Liver (tissue), 3 donors: ENCODE data around the gene DDX42.

ENCODE experiments used
- ATF3 ChIP-seq: IDR thresholded peaks from 2 replicates; pipeline ENCODE4 v1.6.1; 2016; ENCODE audit warnings: antibody characterized with exemption
- CTCF ChIP-seq: fragments of 150-350 bp; IDR thresholded peaks from 2 replicates; pipeline ENCODE4 v1.5.1; 2017; ENCODE audit warnings: improper control_type of control experiment, low read depth, low read length; ENCODE audit not compliant: missing input control
- EGR1 ChIP-seq, 2 donors: IDR thresholded peaks; 2 replicates each; pipeline ENCODE4 v1.6.1; 2016 to 2018; ENCODE audit warnings: antibody characterized with exemption in 2 of 2, low read depth in 2 of 2
- FOXA1 ChIP-seq: IDR thresholded peaks from 2 replicates; pipeline ENCODE4 v1.6.1; 2016; ENCODE audit warnings: antibody characterized with exemption
- GABPA ChIP-seq, 2 donors: IDR thresholded peaks in 1 of 2; conservative IDR thresholded peaks in 1 of 2; 2 replicates each; pipeline ENCODE4 v1.6.1; 2016; ENCODE audit warnings: antibody characterized with exemption in 2 of 2, mild to moderate bottlenecking in 1 of 2, moderate library complexity in 1 of 2
- JUND ChIP-seq, 2 donors: IDR thresholded peaks; 2 replicates each; pipeline ENCODE4 v1.6.1; 2016; ENCODE audit warnings: antibody characterized with exemption in 2 of 2
- MAX ChIP-seq: IDR thresholded peaks from 2 replicates; pipeline ENCODE4 v1.6.1; 2016; ENCODE audit warnings: antibody characterized with exemption
- NR2F2 ChIP-seq: IDR thresholded peaks from 2 replicates; pipeline ENCODE4 v1.6.1; 2016; ENCODE audit warnings: antibody characterized with exemption
- RAD21 ChIP-seq, 2 donors: IDR thresholded peaks; 2 replicates each; pipeline ENCODE4 v1.6.1; 2016; ENCODE audit warnings: antibody characterized with exemption in 2 of 2, mild to moderate bottlenecking in 2 of 2
- REST ChIP-seq: IDR thresholded peaks from 2 replicates; pipeline ENCODE4 v1.6.1; 2016; ENCODE audit warnings: antibody characterized with exemption, mild to moderate bottlenecking
- RXRA ChIP-seq, 2 donors: IDR thresholded peaks; 2 replicates each; pipeline ENCODE4 v1.6.1; 2017 to 2018; ENCODE audit warnings: antibody characterized with exemption in 2 of 2, mild to moderate bottlenecking in 1 of 2
- TAF1 ChIP-seq: conservative IDR thresholded peaks from 2 replicates; pipeline ENCODE4 v1.6.1; 2016; ENCODE audit warnings: antibody characterized with exemption, mild to moderate bottlenecking
- YY1 ChIP-seq: IDR thresholded peaks from 2 replicates; pipeline ENCODE4 v1.6.1; 2016; ENCODE audit warnings: antibody characterized with exemption, mild to moderate bottlenecking
- ZBTB33 ChIP-seq: IDR thresholded peaks from 2 replicates; pipeline ENCODE4 v1.6.1; 2016; ENCODE audit warnings: antibody characterized with exemption
- donor health status: healthy.
- donor health status: healthy.

GRCh38 chr17:63817736-63818385 lies 43.9 kb downstream of the DDX42 start:
- TF ChIP-seq CTCF, result no peak
- TF ChIP-seq MAX, result no peak
- no peak for TF ChIP-seq FOXA1
- TF ChIP-seq NR2F2, result no peak
- TF ChIP-seq JUND (IDR thresholded peaks at IDR 0.05), result no peak
- TF ChIP-seq REST, result no peak
- TF ChIP-seq EGR1 (IDR thresholded peaks at IDR 0.05; ENCODE audit: low read depth in 2 of 2), result no peak
- TF ChIP-seq RXRA (IDR thresholded peaks at IDR 0.05), result no peak
- TF ChIP-seq ATF3, result no peak
- TF ChIP-seq YY1, result no peak
- no peak for TF ChIP-seq RAD21 (IDR thresholded peaks at IDR 0.05)
- TF ChIP-seq ZBTB33, result no peak
- TF ChIP-seq GABPA (IDR thresholded peaks at IDR 0.05 in 1 of 2, conservative IDR thresholded peaks at IDR 0.05 in 1 of 2), result no peak
- no peak for TF ChIP-seq TAF1
